GM12864 (cell line): Measurements from ENCODE around the gene MRPS30.
"Not testable (repeated sequence)": the region's sequence is repeated elsewhere in the genome, so short reads cannot be mapped to it uniquely, and the experiment has no call there.

Experiments
- DNase-seq: peaks from one replicate; pipeline ENCODE4 v3.0.0-alpha.2; 2011; ENCODE audit warnings: low read depth
- H3K4me3 ChIP-seq: 2 replicates; pipeline ENCODE4 v1.5.1; 2011; ENCODE audit warnings: mild to moderate bottlenecking, low read depth, low read length, control low read depth
- CTCF ChIP-seq: IDR thresholded peaks from 2 replicates; pipeline ENCODE4 v1.5.1; 2011; ENCODE audit warnings: low read depth, mild to moderate bottlenecking, moderate library complexity, low read length, control low read depth, inconsistent platforms; ENCODE audit errors: missing control alignments

Gene MRPS30

GRCh38 chr5:44779167-44779566, 29.6 kb upstream of the MRPS30 start:
- no peak for DNase-seq
- H3K4me3 ChIP-seq, result no peak overlapping the region
- TF ChIP-seq CTCF, result no peak

- no peak overlapping the region for H3K4me3 ChIP-seq
- no peak for DNase-seq
- no peak for TF ChIP-seq CTCF
Observed at GRCh38 chr5:44783634-44784315, 25.0 kb upstream of the MRPS30 start.

GRCh38 chr5:44787731-44788130, 21.0 kb upstream of the MRPS30 start:
- no peak for TF ChIP-seq CTCF
- no peak overlapping the region for H3K4me3 ChIP-seq
- no peak for DNase-seq

- H3K4me3 ChIP-seq, DNase-seq: not testable (repeated sequence)
Observed at GRCh38 chr5:44789372-44789995, 19.3 kb upstream of the MRPS30 start.

GRCh38 chr5:44792031-44792673, 16.6 kb upstream of the MRPS30 start:
- H3K4me3 ChIP-seq, DNase-seq: not testable (repeated sequence)

GRCh38 chr5:44794371-44794770, 14.4 kb upstream of the MRPS30 start:
- DNase-seq, result no peak
- TF ChIP-seq CTCF, result no peak
- H3K4me3 ChIP-seq, result no peak overlapping the region

- no peak overlapping the region for H3K4me3 ChIP-seq
- no peak for DNase-seq
- TF ChIP-seq CTCF, result no peak
Observed at GRCh38 chr5:44795496-44795895, 13.3 kb upstream of the MRPS30 start.

- no peak overlapping the region for H3K4me3 ChIP-seq
- no peak for TF ChIP-seq CTCF
- DNase-seq, result no peak
Observed at GRCh38 chr5:44797841-44798240, 10.9 kb upstream of the MRPS30 start.
